ENCODE measurements around the gene SORCS2. TPM values are rescaled to one million over a fixed set of nuclear protein-coding genes. Genes with fewer than 3 reads are reported as not detected.

SORCS2 gene
- total and polyA plus RNA-seq, 12 donors: 0.25 to 5.4 (median 2.2) TPM

DNA sequence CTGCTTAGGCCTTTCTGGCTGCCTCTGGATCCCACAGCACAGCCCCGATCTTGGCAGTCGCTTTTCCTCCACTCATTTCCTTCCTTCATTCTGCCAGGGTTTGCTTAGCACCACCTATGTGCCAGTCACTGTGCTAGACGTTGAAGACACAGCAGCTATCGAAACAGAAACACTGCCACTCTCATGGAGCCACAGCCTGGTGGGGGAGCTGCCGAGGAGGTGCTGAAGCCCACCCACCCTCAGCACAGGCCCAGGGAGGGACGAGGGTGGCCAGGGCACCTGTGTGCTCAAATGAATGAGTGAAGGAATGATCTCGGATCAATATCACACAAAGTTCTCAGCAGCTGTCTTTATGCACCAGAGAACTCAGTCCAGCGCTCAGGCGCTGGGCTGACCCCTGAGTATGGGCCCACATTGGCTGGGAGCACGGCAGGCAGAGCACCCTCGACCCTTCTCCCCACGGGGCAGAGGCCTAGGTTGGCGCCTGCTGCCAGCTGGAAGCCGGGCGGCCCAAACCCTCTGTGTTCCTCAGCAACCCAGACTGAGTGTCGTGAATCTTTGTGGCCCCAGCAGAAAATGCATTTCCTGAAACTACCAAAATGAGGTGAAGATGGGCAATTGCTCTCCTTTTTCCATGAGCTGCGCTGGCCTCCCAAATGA lies 108.9 kb downstream of the SORCS2 start:
- ATAC-seq (no peak), DNase-seq (no peak)
- Histone ChIP-seq H3K9me3 (no peaks in the 10 kb centered on the region), H3K4me3 (no peak overlapping the region), H3K27me3 (peaks cover 0 to 18% (median 4%) of the 10 kb centered on the region in 7 donors), H3K36me3 (no peaks in the 10 kb centered on the region), H3K27ac (no peak overlapping the region), H3K4me1 (no peaks in the 10 kb centered on the region)
- WGBS, 2 donors: 84 to 88% methylated on average over 17 of the region's 17 CpGs
- intact Hi-C loops (cut with DNase I): loop anchor here in 2 of 10 donors (10.0 kb wide), 1 partner anchor 414 kb away; no protein-coding TSS in a partner anchor
- TF ChIP-seq, protein P1, sequence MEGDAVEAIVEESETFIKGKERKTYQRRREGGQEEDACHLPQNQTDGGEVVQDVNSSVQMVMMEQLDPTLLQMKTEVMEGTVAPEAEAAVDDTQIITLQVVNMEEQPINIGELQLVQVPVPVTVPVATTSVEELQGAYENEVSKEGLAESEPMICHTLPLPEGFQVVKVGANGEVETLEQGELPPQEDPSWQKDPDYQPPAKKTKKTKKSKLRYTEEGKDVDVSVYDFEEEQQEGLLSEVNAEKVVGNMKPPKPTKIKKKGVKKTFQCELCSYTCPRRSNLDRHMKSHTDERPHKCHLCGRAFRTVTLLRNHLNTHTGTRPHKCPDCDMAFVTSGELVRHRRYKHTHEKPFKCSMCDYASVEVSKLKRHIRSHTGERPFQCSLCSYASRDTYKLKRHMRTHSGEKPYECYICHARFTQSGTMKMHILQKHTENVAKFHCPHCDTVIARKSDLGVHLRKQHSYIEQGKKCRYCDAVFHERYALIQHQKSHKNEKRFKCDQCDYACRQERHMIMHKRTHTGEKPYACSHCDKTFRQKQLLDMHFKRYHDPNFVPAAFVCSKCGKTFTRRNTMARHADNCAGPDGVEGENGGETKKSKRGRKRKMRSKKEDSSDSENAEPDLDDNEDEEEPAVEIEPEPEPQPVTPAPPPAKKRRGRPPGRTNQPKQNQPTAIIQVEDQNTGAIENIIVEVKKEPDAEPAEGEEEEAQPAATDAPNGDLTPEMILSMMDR (IDR thresholded peaks at IDR 0.05): no peak

DNA sequence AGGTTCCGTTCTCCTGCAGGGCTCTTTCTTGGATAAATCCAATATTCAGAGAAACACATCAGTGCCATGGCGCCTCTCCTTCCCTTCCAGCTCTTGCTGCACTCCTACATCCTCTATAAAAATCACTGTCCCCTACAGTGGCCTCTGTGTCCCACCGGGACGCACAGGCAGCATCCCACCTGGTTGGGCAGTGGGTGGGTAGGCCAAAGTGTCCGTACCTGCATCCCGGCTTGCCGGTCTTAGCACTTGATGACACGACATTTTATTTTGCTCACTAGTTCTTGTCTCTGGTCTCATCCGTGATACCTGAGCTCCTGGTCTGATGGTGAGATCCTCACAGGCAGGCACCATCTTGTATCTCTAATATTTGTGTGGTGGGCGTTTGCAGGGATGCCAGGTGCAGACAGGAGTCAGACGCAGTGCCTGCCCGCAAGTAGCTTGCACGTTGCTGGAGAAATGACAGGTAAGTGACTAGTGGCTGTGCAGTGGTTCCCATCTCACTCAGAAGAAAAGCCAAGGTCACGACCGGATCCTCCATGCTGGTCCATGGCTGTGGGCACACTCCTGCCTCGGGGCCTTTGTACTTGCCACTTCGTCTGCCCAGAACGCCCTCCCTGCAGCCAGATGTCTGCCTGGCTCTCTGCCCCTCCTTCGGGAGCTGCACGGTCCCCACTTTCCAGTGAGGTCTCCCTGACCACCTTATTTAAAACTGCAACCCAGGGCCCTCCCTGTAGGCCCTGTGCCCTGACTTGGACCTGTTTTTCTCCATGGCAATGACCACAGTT lies 109.7 kb downstream of the SORCS2 start:
- H3K9me3 ChIP-seq: no peaks in the 10 kb centered on the region
- intact Hi-C loops (cut with DNase I): loop anchor here in 2 of 10 donors (10.0 kb wide), 1 partner anchor 413 kb away; no protein-coding TSS in a partner anchor
- ATAC-seq (no peak), DNase-seq (no peak)
- 88 to 90% methylated on average over 20 of the region's 20 CpGs for WGBS, 2 donors
- peaks cover 0 to 13% (median 5%) of the 10 kb centered on the region in 7 donors for H3K27me3 ChIP-seq
- peaks cover 0 to 5% (median 2%) of the 10 kb centered on the region in 9 donors for H3K4me1 ChIP-seq
- H3K36me3 ChIP-seq: no peaks in the 10 kb centered on the region
- TF ChIP-seq, protein P1 (IDR thresholded peaks at IDR 0.05): no peak
- H3K4me3 ChIP-seq: no peak overlapping the region
- no peak overlapping the region for H3K27ac ChIP-seq

DNA sequence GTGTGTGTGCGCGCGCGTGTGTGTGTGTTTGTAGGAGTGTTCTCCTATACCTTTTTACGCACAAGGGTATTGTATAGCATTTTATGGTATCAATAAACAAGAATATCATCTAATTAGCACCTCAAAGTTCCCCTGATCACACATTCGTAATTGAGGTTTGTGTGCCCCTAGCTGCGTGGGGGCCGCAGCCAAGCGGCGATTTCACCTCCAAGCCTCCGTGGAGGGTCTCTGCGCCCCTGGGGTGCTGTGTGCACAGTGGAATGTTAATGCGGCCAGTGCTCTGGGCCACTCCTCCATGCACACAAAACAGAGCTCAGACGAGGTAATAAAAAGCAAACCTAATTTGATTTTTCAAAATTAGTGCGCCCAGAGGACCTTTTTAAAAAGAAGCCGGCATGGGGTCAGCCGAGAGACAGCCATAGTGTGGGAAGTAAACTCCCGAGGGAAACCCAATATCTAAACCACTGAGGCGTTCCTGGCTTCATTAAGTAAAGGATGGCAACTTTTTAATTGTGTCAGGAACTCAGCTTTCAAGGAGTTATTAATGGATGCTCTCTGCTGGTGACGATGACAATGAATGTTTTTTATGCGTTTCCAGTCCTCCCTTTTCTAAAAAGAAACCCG lies 110.6 kb downstream of the SORCS2 start:
- H3K36me3 ChIP-seq: no peaks in the 10 kb centered on the region
- no peak for ATAC-seq
- H3K27ac ChIP-seq: no peak overlapping the region
- H3K27me3 ChIP-seq: peaks cover 0 to 12% (median 6%) of the 10 kb centered on the region in 7 donors
- WGBS, 2 donors: 77 to 88% methylated on average over 22 of the region's 22 CpGs
- H3K9me3 ChIP-seq: no peaks in the 10 kb centered on the region
- no peak overlapping the region for H3K4me3 ChIP-seq
- intact Hi-C loops (cut with DNase I): loop anchor here in 2 of 10 donors (10.0 kb wide), 1 partner anchor 412 kb away; no protein-coding TSS in a partner anchor
- no peak for DNase-seq
- H3K4me1 ChIP-seq: peaks cover 0 to 11% (median 7%) of the 10 kb centered on the region in 9 donors
- TF ChIP-seq, protein P1 (IDR thresholded peaks at IDR 0.05): no peak

DNA sequence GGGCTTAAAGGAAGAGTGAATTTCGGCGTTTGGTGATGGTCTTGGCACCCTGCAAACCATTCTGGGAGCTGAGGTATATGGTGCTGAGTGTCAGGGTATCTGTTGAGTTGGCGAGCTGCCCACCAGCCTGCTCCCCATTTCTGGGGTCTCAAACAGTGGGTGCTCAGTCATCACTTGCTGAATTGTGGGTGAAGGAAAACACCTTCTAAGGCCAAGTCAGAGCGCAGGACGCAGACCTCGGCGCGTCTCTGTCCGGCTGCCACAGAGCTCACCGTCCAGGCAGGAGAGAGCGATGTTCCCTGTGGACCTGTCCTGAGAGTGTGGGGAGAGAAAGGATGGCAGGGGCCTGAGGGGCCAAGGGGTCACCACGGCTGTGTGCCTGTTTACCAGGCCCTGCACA lies 111.2 kb downstream of the SORCS2 start:
- Histone ChIP-seq H3K36me3 (no peaks in the 10 kb centered on the region), H3K27me3 (peaks cover 0 to 12% (median 5%) of the 10 kb centered on the region in 7 donors), H3K27ac (no peak overlapping the region), H3K4me1 (peaks cover 0 to 15% (median 7%) of the 10 kb centered on the region in 9 donors), H3K9me3 (no peaks in the 10 kb centered on the region), H3K4me3 (no peak overlapping the region)
- 92 to 95% methylated on average over 12 of the region's 12 CpGs for WGBS, 2 donors
- intact Hi-C loops (cut with DNase I): loop anchor here in 2 of 10 donors (10.0 kb wide), 1 partner anchor 411 kb away; no protein-coding TSS in a partner anchor
- DNase-seq: no peak
- ATAC-seq: no peak
- TF ChIP-seq, protein P1 (IDR thresholded peaks at IDR 0.05): no peak
